ENCODE results near the gene SLX4.

GRCh38 chr16:3595521-3596021 is 15.8 kb downstream of the SLX4 start:
- TF ChIP-seq POLR2AphosphoS5 (IDR thresholded peaks at IDR 0.05; ENCODE audit: low read depth, low read length) (no peak), POLR2A (IDR thresholded peaks at IDR 0.05; ENCODE audit: low read depth, low read length) (no peak)

Measured in GM12892 (cell line).